CD4-positive, alpha-beta T cell treated with Interleukin-4 for 4 hours (primary cell): ENCODE results near the gene MAPKAPK3.
"Not testable (repeated sequence)": the region's sequence is repeated elsewhere in the genome, so short reads cannot be mapped to it uniquely, and the experiment has no call there.

ENCODE experiments used
- DNase-seq: peaks from one replicate; pipeline ENCODE4 v3.0.0-alpha.2; 2020

Gene MAPKAPK3

DNA sequence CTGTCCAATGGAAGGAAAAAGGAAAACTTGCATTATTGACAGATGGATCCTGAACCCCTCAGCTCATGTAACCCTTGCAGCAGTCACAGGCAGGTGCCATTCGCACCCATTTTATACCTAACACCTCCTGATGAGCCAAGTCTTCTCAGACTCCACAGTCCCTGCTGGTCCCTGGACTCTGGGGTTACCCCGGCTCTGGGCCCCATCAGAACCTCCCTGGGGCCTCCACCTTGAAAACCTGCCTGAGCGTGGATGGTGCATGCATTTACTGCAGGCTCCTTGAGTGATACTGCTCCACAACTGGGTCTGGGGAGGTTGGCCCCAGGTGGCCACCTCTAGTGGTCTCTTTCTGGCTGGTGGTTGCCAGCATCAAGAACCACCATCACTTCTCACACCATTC lies 41.9 kb downstream of the MAPKAPK3 start:
- DNase-seq, result no peak

GRCh38 chr3:50660386-50660785 lies 43.4 kb downstream of the MAPKAPK3 start:
- DNase-seq, result no peak

DNA sequence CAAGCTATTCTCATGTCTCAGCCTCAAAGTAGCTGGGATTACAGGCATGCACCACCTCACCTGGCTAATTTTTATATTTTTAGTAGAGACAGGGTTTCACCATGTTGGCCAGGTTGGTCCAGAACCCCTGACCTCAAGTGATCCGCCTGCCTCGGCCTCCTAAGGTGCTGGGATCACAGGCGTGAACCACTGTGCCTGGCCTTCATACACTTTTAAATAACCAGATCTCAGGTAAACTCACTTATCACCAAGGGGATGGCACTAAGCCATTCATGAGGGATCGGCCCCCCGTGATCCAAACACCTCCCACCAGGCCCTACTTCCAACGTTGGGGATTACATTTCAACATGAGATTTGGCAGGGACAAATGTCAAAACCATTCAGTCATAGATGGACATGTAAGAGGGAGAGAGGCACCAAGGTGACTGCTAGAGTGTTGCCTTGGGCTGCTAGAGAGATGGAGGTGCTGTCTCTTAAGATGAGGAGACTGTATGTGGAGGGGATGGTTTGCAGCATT lies 44.4 kb downstream of the MAPKAPK3 start:
- DNase-seq, result no peak

- no peak for DNase-seq
These were observed 45.5 kb downstream of the MAPKAPK3 start for GRCh38 chr3:50662408-50662807.

- no peak for DNase-seq
These were observed 48.3 kb downstream of the MAPKAPK3 start for GRCh38 chr3:50665081-50665840.

GRCh38 chr3:50665841-50666115 lies 48.8 kb downstream of the MAPKAPK3 start:
- not testable (repeated sequence) for DNase-seq

DNA sequence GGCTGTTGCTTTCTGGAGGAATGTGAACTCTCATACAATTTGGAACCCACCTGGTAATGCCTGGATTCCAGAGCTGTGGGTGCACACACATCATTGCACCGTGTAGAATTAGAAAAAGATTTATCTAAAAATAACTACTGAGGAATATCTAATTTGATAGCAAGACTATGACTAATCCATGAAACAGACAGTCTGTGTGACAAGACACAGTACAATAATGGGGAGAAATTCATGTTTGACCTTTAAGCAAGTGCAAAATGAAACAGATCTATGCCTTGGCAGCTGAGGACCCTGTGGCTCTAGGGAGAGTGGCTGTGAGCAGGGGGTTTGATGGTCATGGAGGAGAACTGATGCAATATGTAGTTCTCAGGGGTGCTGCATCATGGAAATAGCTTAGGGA lies 49.9 kb downstream of the MAPKAPK3 start:
- no peak for DNase-seq

- no peak for DNase-seq
These were observed 54.4 kb downstream of the MAPKAPK3 start for GRCh38 chr3:50671331-50671730.

DNA sequence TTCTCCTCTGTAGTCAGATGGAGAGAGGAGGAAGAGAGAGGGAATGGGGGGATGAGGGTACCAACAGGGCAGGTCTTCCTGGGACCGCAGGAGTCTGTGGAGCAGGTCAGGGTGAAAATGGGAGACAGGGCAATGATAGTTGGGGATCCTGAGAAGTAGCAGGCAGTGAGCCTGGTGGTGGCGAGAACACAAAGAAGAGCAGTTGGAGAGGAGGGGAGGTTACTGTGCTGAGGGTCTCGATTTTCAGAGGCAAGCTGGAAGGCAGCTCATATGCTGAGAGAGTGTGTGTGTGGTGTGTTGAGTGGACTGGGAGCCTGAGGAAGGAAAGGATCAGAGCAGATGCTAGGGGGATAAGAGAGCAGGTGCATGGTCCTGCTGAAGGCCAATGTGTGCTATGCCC lies 55.7 kb downstream of the MAPKAPK3 start:
- no peak for DNase-seq

- no peak for DNase-seq
These were observed 57.0 kb downstream of the MAPKAPK3 start for GRCh38 chr3:50673931-50674330.

GRCh38 chr3:50674349-50675178 lies 57.6 kb downstream of the MAPKAPK3 start, which contains the start of gene DOCK3:
Gene DOCK3, plus strand, starts transcription at chr3:50674927. Its CDS starts 337 bp downstream, at chr3:50675264.
- DNase-seq, result peak; percentile 34

- DNase-seq, result peak; percentile 28
These were observed 58.5 kb downstream of the MAPKAPK3 start for GRCh38 chr3:50675179-50676030.

DNA sequence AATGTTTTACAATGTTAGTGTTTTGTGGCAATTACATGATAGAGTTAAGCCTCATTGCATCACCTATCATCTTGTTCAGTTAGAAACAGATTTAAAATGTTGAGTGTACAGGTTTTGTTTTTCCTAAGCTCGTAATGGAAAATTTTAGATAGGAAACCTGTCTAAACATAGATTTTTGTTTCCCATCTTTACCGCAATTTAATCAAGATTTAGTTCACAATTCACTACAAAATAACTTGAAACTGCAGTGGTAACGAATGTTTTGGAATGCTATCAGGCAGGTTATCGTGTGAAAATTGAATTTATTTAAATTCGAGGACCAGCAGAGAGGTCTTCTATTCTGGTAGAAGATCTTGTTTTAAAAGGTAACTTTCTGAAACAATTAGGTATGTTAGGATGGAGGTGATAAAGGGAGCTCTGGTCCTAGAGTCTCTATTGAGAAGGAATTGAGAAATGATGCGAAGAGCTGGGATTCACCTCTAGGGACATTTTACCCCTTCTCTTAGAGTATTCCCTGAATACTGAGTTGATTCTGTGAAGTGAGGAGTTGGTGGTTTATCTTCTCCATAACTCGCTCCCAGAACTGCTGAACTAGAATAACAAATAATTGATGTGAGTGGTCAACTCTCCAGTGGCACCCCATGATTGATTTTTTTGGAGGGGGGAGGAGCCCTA lies 59.2 kb downstream of the MAPKAPK3 start:
- no peak for DNase-seq

- DNase-seq, result no peak
These were observed 70.3 kb downstream of the MAPKAPK3 start for GRCh38 chr3:50687127-50687751.

- DNase-seq, result no peak
These were observed 71.0 kb downstream of the MAPKAPK3 start for GRCh38 chr3:50687916-50688315.

DNA sequence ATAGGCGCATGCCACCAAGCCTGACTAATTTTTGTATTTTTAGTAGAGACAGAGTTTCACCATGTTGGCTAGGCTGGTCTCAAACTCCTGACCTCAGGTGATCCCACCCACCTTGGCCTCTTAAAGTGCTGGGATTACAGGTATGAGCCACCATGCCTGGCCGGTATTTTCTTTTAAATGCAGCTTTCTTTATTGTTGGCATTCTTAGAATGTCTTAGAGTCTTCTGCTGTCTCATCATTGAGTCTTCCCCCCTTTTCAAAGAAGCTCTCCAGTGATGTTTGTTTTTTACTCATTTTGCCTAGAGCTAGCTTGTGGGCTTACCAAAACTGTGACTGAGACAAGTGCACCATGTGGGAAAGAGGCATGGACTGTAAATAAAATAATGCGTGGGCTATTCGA lies 71.7 kb downstream of the MAPKAPK3 start:
- not testable (repeated sequence) for DNase-seq

DNA sequence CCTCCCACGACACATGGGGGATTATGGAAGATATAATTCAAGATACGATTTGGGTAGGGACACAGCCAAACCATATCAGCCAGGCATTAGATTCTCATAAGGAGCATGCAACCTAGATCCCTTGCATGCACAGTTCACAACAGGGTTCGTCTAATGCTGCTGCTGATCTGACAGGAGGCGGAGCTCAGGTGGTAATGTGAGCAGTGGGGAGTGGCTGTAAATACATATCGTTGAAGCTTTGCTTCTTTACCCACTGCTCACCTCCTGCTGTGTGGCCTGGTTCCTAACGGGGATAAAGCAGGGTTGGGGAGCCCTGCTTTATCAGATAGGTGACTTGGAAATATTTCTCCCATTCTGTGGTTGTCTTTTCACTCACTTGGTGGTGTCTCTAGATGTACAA lies 72.6 kb downstream of the MAPKAPK3 start:
- DNase-seq, result no peak

- no peak for DNase-seq
These were observed 78.1 kb downstream of the MAPKAPK3 start for GRCh38 chr3:50695031-50695430.

DNA sequence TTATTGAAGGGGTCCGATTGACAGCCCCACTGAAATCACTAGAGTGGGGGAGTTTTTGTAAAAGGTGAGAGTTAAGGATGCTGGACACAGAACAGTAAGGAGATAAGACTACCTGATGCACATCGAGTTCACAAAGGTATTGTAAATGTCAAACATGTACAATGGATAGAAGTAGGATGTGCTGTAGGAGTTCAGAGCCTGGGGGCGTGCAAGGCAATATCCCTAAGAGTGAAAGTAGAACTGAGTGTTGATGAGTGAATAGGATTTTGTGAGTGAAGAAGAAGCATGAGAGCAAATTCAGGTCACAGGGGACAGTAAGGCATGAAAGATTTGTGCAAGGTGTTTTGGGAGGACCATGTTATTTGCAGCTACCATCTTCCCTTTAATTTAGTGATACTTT lies 79.3 kb downstream of the MAPKAPK3 start:
- no peak for DNase-seq

DNA sequence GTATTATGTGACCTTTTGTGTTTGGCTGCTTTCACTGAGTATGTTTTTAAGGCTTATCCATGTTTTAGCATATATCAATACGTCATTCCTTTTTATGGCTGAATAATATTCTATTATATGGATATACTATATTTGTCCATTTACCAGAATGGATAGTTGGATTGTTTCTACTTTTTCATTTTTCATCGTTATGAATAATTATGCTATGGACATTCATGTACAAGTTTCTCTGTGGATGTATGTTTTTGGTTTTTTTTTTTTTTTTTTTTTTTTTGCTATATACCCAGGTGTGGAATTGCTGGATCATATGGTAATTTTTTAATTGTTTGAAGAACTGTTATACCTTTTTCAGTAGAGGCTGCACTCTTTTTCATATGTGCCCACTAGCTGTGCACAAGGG lies 81.3 kb downstream of the MAPKAPK3 start:
- no peak for DNase-seq
